Measurements from ENCODE around the gene MAGEB4. TPM values are rescaled to one million over a fixed set of nuclear protein-coding genes. Genes with fewer than 3 reads are reported as not detected.
"Not testable (repeated sequence)": the region's sequence is repeated elsewhere in the genome, so short reads cannot be mapped to it uniquely, and the experiment has no call there.

The MAGEB4 gene, protein sequence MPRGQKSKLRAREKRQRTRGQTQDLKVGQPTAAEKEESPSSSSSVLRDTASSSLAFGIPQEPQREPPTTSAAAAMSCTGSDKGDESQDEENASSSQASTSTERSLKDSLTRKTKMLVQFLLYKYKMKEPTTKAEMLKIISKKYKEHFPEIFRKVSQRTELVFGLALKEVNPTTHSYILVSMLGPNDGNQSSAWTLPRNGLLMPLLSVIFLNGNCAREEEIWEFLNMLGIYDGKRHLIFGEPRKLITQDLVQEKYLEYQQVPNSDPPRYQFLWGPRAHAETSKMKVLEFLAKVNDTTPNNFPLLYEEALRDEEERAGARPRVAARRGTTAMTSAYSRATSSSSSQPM
- under 1 TPM in 2 of 8 experiments, not detected in 6; 0.14 to 0.24 TPM for total RNA-seq

DNA sequence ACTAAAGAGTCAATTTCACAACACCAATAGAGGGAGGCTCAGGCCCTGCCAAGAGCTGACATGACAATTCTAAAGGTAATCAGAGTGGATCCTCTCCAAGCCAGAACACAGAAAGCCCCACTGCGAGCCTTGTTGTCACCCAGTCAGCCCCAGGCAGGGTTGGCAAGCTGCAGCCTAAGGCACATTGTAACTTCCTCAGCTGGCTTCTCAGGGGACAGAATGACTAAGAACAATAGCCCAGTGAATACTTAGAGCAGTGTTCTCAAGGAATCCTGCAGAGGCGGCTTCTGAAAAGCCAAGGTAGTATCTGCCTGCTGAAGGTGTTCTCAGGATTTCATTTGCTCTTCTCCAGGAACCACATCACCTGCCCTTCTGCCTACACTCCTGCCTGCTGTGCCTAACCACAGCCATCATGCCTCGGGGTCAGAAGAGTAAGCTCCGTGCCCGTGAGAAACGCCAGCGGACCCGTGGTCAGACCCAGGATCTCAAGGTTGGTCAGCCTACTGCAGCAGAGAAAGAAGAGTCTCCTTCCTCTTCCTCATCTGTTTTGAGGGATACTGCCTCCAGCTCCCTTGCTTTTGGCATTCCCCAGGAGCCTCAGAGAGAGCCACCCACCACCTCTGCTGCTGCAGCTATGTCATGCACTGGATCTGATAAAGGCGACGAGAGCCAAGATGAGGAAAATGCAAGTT is at the start of gene MAGEB4:
Gene MAGEB4, plus strand, starts transcription at position 277 of the 692 bp plus-strand sequence. Its CDS starts 136 bp downstream, at position 413.
- no peak for ATAC-seq (replicated peaks in 6 of 8)

DNA sequence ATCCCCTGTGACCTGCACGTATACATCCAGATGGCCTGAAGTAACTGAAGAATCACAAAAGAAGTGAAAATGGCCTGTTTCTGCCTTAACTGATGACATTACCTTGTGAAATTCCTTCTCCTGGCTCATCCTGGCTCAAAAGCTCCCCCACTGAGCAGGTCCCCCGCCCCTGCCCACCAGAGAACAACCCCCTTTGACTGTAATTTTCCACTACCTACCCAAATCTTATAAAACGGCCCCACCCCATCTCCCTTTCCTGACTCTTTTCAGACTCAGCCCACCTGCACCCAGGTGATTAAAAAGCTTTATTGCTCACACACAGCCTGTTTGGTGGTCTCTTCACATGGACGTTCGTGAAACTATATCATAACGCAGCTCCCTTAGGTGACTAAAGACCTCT is 47.9 kb upstream of the MAGEB4 start:
- H3K4me3 ChIP-seq; H3K27ac ChIP-seq; in situ Hi-C loops (cut with MboI; ENCODE audit: low pct_unique_long_range_greater_than_20kb in 2 of 9, low sequenced_read_pairs in 9 of 9, unreplicated experiment in 9 of 9); H3K4me1 ChIP-seq (replicated peaks in 1 of 2); ATAC-seq (replicated peaks in 6 of 8): not testable (repeated sequence)
- 23 to 82% (median 60%) methylated on average over 2 to 4 of the region's 6 CpGs; no CpG with 5 or more reads in 6 of the 10 experiments for WGBS, 10 experiments

More for the DNA sequence above, at the start of gene MAGEB4:
- no peak within 1 kb of the TSS for H3K4me3 ChIP-seq
- no peaks in the 10 kb centered on the region for H3K4me1 ChIP-seq (replicated peaks in 1 of 2)
- in situ Hi-C loops (cut with MboI; ENCODE audit: low pct_unique_long_range_greater_than_20kb in 2 of 9, low sequenced_read_pairs in 9 of 9, unreplicated experiment in 9 of 9): no loop called here
- no peak within 1 kb of the TSS for H3K27ac ChIP-seq
- WGBS, 10 experiments: 0 to 100% (median 76%) methylated on average over 1 to 6 of the region's 10 CpGs; no CpG with 5 or more reads in 6 of the 10 experiments

DNA sequence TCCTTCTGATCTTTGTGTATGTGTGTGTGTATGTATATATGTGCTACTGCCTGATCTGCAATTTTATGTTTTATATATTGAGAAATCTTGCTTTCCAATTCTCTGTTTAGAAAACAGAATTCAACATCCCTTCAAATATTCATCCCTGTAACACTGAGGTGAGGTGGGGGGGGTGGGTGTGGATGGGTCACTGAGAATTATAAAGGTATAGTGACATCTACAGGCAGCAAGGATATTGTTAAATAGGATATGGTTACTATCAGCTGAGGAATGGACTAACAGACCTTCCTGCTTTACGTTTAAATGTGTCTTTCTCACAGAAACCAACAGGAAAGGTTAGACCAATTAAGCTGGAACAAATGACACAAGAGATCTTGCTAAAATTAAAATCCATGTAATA is 45.5 kb upstream of the MAGEB4 start:
- ATAC-seq (replicated peaks in 6 of 8): no peak
- WGBS, 10 experiments: 0 to 57% (median 42%) methylated on average over 1 of the region's 1 CpG; no CpG with 5 or more reads in 6 of the 10 experiments
- H3K27ac ChIP-seq: no peak overlapping the region
- H3K4me3 ChIP-seq: no peak overlapping the region
- in situ Hi-C loops (cut with MboI; ENCODE audit: low pct_unique_long_range_greater_than_20kb in 2 of 9, low sequenced_read_pairs in 9 of 9, unreplicated experiment in 9 of 9): no loop called here
- no peaks in the 10 kb centered on the region for H3K4me1 ChIP-seq (replicated peaks in 1 of 2)

DNA sequence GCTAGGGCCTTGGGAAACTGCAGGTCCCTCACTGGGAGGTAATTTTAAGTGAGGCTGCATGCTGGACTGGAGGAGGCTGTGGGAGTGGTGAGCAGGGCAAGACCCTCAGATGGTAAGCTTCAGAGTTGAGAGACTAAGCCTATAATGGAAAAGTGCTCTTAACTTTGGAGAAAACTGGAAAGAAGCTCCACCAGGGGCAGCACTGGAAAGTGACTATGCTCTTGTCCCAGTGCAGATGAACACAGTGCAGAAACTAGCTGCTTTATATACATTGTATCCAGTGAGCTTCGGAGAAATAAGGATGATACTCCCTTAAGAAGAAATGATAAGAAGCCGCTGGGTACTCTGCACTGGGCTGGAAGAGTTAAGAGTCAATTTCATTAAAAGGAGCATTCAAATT is 29.6 kb upstream of the MAGEB4 start:
- no peaks in the 10 kb centered on the region for H3K4me1 ChIP-seq (replicated peaks in 1 of 2)
- no peak overlapping the region for H3K27ac ChIP-seq
- ATAC-seq (replicated peaks in 6 of 8): no peak
- H3K4me3 ChIP-seq: no peak overlapping the region
- 0 to 92% (median 71%) methylated on average over 1 to 2 of the region's 2 CpGs; no CpG with 5 or more reads in 3 of the 10 experiments for whole genome bisulfite sequencing, 10 experiments
- in situ Hi-C loops (cut with MboI; ENCODE audit: low pct_unique_long_range_greater_than_20kb in 2 of 9, low sequenced_read_pairs in 9 of 9, unreplicated experiment in 9 of 9): no loop called here

DNA sequence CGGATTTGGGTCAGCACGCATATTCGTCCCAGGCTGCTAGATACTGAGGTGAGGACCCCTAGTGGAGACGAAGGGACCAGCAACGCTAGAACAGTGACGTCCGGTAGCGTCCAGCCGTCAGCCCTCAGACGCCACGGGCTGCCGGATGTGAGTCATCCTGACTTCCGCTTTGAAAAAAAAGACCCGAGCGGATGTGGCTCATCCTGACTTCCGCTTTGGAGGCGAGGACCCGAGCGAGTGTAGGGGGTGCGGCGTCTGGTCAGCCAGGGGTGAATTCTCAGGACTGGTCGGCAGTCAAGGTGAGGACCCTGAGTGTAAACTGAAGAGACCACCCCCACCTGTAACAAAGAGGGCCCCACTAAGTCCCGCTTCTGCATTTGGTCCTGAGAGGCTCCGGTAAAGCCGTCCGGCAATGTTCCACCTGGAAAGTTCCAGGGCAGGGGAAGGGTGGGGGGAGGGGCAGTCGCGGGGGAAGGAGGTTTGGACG is 26.4 kb upstream of the MAGEB4 start, which contains the start of gene MAGEB2:
Gene MAGEB2, plus strand, starts transcription at position 207 of the 487 bp plus-strand sequence. CDS start 3,018 bp downstream, outside the sequence.
- Histone ChIP-seq H3K27ac (no peak within 1 kb of the TSS), H3K4me3 (no peak within 1 kb of the TSS), H3K4me1 (replicated peaks in 1 of 2) (no peaks in the 10 kb centered on the region)
- in situ Hi-C loops (cut with MboI; ENCODE audit: low pct_unique_long_range_greater_than_20kb in 2 of 9, low sequenced_read_pairs in 9 of 9, unreplicated experiment in 9 of 9): no loop called here
- no peak for ATAC-seq (replicated peaks in 6 of 8)
- WGBS, 10 experiments: 70% methylated on average over 2 of the region's 29 CpGs; no CpG with 5 or more reads in 9 of the 10 experiments

DNA sequence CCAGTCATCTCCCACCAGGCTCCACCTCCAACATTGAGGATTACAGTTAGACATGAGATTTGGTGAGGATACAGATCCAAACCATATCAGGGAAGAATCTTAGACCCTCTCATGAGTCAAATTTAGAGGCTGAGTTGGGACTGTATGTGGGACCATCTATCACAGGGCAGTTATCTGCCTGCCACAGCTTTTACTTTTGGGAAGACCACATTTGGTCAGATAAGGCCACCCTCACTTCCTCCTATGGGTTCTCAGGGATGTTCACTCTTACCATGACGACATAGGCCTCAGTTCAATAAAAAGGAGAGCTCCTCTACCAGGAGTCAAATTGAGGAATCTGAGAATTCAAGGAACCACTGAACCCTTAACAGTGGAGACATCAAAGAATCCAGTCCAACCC is 24.3 kb upstream of the MAGEB4 start:
- 0 to 40% (median 40%) methylated on average over 1 of the region's 1 CpG; no CpG with 5 or more reads in 7 of the 10 experiments for WGBS, 10 experiments
- in situ Hi-C loops (cut with MboI; ENCODE audit: low pct_unique_long_range_greater_than_20kb in 2 of 9, low sequenced_read_pairs in 9 of 9, unreplicated experiment in 9 of 9): no loop called here
- Histone ChIP-seq H3K27ac (no peak overlapping the region), H3K4me3 (no peak overlapping the region), H3K4me1 (replicated peaks in 1 of 2) (no peaks in the 10 kb centered on the region)
- no peak for ATAC-seq (replicated peaks in 6 of 8)

DNA sequence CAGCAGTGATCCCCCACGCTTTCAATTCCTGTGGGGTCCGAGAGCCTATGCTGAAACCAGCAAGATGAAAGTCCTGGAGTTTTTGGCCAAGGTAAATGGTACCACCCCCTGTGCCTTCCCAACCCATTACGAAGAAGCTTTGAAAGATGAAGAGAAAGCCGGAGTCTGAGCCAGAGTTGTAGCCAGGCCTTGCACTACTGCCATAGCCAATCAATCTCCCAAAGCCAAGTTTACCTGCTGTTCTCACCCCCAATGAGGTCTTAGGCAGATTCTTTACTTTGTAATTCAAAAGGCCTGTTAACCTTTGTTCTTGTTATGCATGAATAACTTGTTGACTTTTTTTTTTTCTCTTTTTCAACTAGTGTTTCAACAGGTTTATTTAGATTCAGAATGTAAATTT is 22.4 kb upstream of the MAGEB4 start:
- in situ Hi-C loops (cut with MboI; ENCODE audit: low pct_unique_long_range_greater_than_20kb in 2 of 9, low sequenced_read_pairs in 9 of 9, unreplicated experiment in 9 of 9): no loop called here
- H3K4me3 ChIP-seq: no peak overlapping the region
- ATAC-seq (replicated peaks in 6 of 8): no peak
- WGBS, 10 experiments: 0 to 20% (median 16%) methylated on average over 1 to 4 of the region's 4 CpGs; no CpG with 5 or more reads in 7 of the 10 experiments
- H3K27ac ChIP-seq: no peak overlapping the region
- no peaks in the 10 kb centered on the region for H3K4me1 ChIP-seq (replicated peaks in 1 of 2)

DNA sequence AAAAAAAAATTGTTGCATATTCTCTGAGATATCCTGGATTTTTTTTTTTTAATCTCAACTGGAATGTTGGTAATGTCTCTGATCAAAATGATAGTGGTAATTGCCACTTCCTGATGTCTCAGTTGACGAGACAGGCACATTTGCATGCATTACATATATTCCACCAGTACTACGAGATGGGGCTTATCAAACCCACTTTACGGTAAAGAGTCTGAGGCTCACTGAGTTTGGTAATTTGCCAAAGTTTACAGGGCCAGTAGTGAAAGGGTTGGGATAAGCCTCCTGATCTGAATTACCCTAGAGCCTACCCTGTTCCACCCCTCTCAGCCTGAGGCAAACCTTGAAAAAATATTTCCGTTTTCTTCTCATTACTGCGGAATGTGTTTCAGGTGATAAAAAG is 21.1 kb upstream of the MAGEB4 start:
- H3K27ac ChIP-seq: no peak overlapping the region
- no peak overlapping the region for H3K4me3 ChIP-seq
- H3K4me1 ChIP-seq (replicated peaks in 1 of 2): no peaks in the 10 kb centered on the region
- 40 to 100% (median 90%) methylated on average over 1 to 4 of the region's 5 CpGs; no CpG with 5 or more reads in 4 of the 10 experiments for WGBS, 10 experiments
- ATAC-seq (replicated peaks in 6 of 8): no peak
- in situ Hi-C loops (cut with MboI; ENCODE audit: low pct_unique_long_range_greater_than_20kb in 2 of 9, low sequenced_read_pairs in 9 of 9, unreplicated experiment in 9 of 9): no loop called here

DNA sequence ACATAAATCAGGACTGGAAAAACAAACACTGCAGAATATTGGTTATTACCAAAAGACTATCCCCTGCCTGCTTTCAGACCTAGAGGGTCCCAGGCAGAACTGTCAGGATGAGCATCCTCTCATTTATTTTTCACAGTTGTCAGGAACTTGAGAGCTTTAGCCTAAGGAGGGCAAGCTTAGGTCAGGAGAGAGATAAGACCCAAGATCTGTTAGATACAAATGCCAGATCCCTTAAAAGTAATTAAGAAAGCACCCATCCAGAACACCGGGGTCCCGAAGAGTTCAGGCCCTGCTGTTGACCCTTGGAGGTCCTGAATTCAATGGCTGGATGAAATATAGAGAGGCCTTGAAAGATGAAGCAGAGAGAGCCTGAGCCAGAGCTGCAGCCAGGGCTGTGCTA is 17.3 kb upstream of the MAGEB4 start:
- in situ Hi-C loops (cut with MboI; ENCODE audit: low pct_unique_long_range_greater_than_20kb in 2 of 9, low sequenced_read_pairs in 9 of 9, unreplicated experiment in 9 of 9): no loop called here
- no peak for ATAC-seq (replicated peaks in 6 of 8)
- no peak overlapping the region for H3K27ac ChIP-seq
- 0 to 50% methylated on average over 2 of the region's 2 CpGs; no CpG with 5 or more reads in 8 of the 10 experiments for WGBS, 10 experiments
- no peak overlapping the region for H3K4me3 ChIP-seq
- H3K4me1 ChIP-seq (replicated peaks in 1 of 2): no peaks in the 10 kb centered on the region

DNA sequence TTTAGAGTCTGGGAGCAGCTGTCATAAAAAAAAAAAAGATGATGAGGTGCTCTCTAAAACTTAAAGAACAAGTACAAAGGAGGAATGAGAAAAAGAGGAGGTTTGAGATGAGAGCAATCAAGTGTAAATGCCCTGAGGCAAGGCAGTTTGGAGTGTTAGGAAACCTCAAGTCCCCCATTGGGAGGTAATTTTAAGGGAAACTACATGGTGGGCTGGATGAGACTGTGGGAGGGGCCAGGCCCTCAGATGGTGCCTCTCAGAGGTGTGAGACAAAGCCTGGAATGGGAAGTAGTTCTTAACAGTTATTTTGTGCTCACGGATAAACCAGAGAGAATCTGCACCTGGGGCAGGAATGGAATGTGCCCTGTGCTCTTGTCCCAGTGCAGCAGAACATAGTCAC is 13.3 kb upstream of the MAGEB4 start:
- Histone ChIP-seq H3K4me3 (no peak overlapping the region), H3K27ac (no peak overlapping the region), H3K4me1 (replicated peaks in 1 of 2) (no peaks in the 10 kb centered on the region)
- WGBS, 10 experiments: 80% methylated on average over 1 of the region's 1 CpG; no CpG with 5 or more reads in 9 of the 10 experiments
- in situ Hi-C loops (cut with MboI; ENCODE audit: low pct_unique_long_range_greater_than_20kb in 2 of 9, low sequenced_read_pairs in 9 of 9, unreplicated experiment in 9 of 9): no loop called here
- no peak for ATAC-seq (replicated peaks in 6 of 8)

DNA sequence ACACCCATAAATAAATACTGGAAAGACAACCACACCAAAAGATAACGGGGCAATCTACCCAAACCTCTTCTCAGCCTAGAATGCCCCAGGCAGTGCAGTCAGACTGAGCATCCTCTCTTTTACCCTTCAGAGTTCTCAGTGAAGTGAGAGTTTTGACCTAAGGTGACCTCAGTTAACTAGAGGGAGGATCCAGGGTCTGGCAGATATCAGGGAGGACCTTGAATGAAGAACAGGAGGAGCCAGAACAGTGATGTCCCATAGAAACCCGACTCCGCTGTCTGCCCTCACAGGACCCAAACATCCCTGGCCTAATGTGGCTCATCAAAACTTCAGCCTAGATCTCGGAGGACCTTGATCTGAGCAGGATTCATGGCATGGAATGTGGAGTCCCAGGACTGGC is 11.4 kb upstream of the MAGEB4 start, which contains the start of gene MAGEB3:
Gene MAGEB3, plus strand, starts transcription at position 263 of the 400 bp plus-strand sequence. CDS start 5,268 bp downstream, outside the sequence.
- no peak within 1 kb of the TSS for H3K4me3 ChIP-seq
- no peaks in the 10 kb centered on the region for H3K4me1 ChIP-seq (replicated peaks in 1 of 2)
- WGBS, 10 experiments: 3 to 67% methylated on average over 3 of the region's 4 CpGs; no CpG with 5 or more reads in 8 of the 10 experiments
- ATAC-seq (replicated peaks in 6 of 8): no peak
- H3K27ac ChIP-seq: no peak within 1 kb of the TSS
- in situ Hi-C loops (cut with MboI; ENCODE audit: low pct_unique_long_range_greater_than_20kb in 2 of 9, low sequenced_read_pairs in 9 of 9, unreplicated experiment in 9 of 9): no loop called here

DNA sequence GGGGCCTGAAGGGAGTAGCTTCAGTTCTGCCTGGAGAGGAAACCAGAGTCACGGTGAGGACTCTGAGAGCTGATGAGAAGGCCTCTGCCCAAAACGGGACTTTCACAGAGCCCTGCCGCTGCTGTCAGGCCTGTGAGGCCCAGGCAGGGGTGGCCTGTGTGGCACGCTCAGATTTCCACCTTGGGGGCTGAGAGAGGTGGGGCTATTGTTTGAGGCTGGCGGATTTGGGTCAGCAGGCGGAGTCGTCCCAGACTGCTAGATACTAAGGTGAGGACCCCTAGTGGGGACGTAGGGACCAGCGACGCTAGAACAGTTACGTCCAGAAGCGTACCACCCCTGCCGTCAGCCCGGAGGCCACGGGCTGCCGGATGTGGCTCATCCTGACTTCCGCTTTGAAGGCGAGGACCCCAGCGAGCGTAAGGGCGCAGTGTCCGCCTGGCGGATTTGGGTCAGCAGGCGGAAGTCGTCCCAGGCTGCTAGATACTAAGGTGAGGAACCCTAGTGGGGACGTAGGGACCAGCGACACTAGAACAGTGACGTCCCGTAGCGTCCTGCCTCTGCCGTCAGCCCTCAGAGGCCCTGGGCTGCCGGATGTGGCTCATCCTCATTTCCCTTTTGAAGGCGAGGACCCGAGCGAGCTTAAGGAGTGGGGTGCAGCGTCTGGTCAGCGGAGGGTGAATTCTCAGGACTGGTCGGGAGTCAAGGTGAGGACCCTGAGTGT is 5.1 kb downstream of the MAGEB4 start, which contains the start of gene MAGEB1:
Gene MAGEB1, plus strand, starts transcription at position 378 of the 721 bp plus-strand sequence. CDS start 3,348 bp downstream, outside the sequence.
- WGBS, 10 experiments: 80 to 100% methylated on average over 1 to 5 of the region's 38 CpGs; no CpG with 5 or more reads in 8 of the 10 experiments
- Histone ChIP-seq H3K4me1 (replicated peaks in 1 of 2) (no peaks in the 10 kb centered on the region), H3K4me3 (no peak within 1 kb of the TSS), H3K27ac (no peak within 1 kb of the TSS)
- ATAC-seq (replicated peaks in 6 of 8): no peak
- in situ Hi-C loops (cut with MboI; ENCODE audit: low pct_unique_long_range_greater_than_20kb in 2 of 9, low sequenced_read_pairs in 9 of 9, unreplicated experiment in 9 of 9): no loop called here

Data from motor neuron (in vitro differentiated cells).